Ovary (tissue), 3 donors: ENCODE results near the gene ITGA2.

ENCODE experiments used
- CTCF ChIP-seq, 3 donors: fragments of 450-650 bp in 2 of 3; fragments of 200-600 bp in 1 of 3; IDR thresholded peaks; one replicate each; pipeline versions ENCODE4 v1.5.1 to v1.8.0; 2016 to 2022; ENCODE audit warnings: antibody characterized with exemption in 3 of 3, mild to moderate bottlenecking in 1 of 3
- EP300 ChIP-seq: sonication (generic); formaldehyde crosslinking; IDR thresholded peaks from one replicate; pipeline ENCODE4 v1.6.1; 2017; ENCODE audit warnings: antibody characterized with exemption
- POLR2A ChIP-seq: fragments of 450-650 bp; IDR thresholded peaks from one replicate; pipeline ENCODE4 v1.6.1; 2017; ENCODE audit warnings: antibody characterized with exemption, mild to moderate bottlenecking, moderate library complexity
- donor health status: DM: no; HTN: no; CAD: no.

DNA sequence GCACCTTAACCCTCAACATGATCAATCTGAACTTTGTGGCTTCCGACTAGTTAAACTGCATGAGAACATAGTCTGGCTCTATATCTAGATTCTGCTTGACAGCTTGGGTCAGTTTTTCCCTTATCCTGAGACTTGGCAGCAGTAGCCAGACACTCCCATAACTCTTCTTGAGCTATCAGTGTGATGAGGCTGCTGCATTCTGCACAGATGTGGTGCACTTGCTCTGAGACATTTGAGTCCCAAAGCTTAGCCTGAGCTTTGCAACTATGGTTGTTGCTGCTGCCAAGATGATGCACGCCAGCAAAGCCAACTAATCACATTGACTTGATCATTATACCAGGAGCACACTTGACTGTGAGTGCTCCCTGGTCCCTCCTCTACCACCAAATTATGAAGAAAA, 84.2 kb downstream of the ITGA2 start:
- no peak for TF ChIP-seq EP300
- no peak for TF ChIP-seq CTCF (IDR thresholded peaks at IDR 0.05)
- no peak for TF ChIP-seq POLR2A
